Measurements from ENCODE around the gene CAPN14.

CAPN14 gene

DNA sequence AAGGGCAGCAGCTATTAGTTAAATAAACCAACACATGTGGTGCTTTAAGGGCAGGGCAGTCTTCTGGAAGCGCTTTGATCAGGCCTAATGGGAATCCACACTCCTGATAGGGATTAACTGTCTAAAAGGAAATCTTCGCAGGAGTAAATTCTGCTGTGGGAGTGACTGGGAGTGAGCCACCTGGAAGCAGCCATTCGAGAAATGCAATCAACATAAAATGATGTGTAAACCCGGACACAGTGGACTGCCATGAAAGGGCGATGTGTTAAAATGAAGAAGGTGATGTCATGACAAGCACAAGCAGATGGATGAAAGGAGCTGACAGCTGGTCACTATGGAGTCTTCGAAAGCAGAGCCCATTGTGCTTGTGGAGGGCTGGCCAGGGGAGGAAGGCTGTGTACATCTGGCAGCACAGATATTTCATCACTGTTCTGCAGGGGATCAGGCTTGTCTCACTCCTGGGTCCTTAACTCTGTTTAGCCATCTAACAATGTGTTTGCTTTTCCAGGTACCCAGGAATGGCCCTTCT is 54.2 kb downstream of the CAPN14 start:
- no peaks in the 10 kb centered on the region for H3K27me3 ChIP-seq
- no peaks in the 10 kb centered on the region for H3K4me1 ChIP-seq (ENCODE audit: control insufficient read depth in 1 of 2, insufficient read depth in 1 of 2, low read depth in 1 of 2, low read length in 1 of 2)
- no peaks in the 10 kb centered on the region for H3K9me3 ChIP-seq
- no peaks in the 10 kb centered on the region for H3K36me3 ChIP-seq
- TF ChIP-seq, protein P1, sequence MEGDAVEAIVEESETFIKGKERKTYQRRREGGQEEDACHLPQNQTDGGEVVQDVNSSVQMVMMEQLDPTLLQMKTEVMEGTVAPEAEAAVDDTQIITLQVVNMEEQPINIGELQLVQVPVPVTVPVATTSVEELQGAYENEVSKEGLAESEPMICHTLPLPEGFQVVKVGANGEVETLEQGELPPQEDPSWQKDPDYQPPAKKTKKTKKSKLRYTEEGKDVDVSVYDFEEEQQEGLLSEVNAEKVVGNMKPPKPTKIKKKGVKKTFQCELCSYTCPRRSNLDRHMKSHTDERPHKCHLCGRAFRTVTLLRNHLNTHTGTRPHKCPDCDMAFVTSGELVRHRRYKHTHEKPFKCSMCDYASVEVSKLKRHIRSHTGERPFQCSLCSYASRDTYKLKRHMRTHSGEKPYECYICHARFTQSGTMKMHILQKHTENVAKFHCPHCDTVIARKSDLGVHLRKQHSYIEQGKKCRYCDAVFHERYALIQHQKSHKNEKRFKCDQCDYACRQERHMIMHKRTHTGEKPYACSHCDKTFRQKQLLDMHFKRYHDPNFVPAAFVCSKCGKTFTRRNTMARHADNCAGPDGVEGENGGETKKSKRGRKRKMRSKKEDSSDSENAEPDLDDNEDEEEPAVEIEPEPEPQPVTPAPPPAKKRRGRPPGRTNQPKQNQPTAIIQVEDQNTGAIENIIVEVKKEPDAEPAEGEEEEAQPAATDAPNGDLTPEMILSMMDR (IDR thresholded peaks at IDR 0.05), result no peak
- no peak overlapping the region for H3K27ac ChIP-seq
- H3K4me3 ChIP-seq (ENCODE audit: low read depth in 1 of 2, low read length in 1 of 2), result no peak overlapping the region

DNA sequence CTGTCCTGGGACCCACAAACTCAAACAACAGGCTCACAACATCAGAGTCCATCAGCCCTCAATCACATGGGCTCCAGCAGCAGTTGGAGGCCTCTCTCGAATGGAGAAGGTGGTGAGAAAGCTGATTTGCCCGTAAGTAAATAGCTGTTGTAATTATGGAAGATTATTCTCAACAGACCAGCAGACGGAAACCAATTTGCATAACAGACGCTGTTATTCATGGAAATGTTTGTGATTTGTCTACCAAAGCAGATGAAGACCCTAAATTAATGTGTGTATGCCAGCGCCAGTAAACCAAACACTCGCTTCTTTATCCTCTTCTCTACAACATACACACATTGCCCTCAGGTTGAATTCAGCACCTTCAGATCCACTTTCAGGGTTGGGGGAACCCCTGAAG is 55.7 kb downstream of the CAPN14 start:
- no peaks in the 10 kb centered on the region for H3K36me3 ChIP-seq
- TF ChIP-seq, protein P1 (IDR thresholded peaks at IDR 0.05), result no peak
- H3K9me3 ChIP-seq, result no peaks in the 10 kb centered on the region
- no peak overlapping the region for H3K27ac ChIP-seq
- H3K4me1 ChIP-seq (ENCODE audit: control insufficient read depth in 1 of 2, insufficient read depth in 1 of 2, low read depth in 1 of 2, low read length in 1 of 2), result no peaks in the 10 kb centered on the region
- H3K4me3 ChIP-seq (ENCODE audit: low read depth in 1 of 2, low read length in 1 of 2), result no peak overlapping the region
- no peaks in the 10 kb centered on the region for H3K27me3 ChIP-seq

DNA sequence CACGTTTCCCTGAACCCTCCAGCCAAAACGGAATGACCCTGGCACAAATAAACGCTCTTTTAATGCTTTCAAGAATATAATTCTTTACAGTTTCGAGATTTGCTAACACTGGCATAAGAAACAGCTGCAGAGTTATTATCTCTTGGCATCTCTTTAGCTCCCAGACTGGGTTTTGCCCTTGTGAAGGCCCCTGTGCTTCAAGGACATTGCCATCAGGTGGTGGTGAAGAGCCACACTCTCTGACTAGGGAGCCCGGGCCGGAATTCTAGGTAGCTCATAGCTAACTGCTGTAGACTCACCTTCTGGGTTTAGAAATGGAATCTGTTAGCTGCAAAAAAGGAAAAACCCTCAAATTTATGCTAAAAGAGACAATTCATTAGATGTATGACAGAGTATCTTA is 65.8 kb downstream of the CAPN14 start:
- TF ChIP-seq, protein P1 (IDR thresholded peaks at IDR 0.05), result no peak
- Histone ChIP-seq H3K4me3 (ENCODE audit: low read depth in 1 of 2, low read length in 1 of 2) (no peak overlapping the region), H3K9me3 (no peaks in the 10 kb centered on the region), H3K27me3 (peaks cover 10% of the 10 kb centered on the region), H3K27ac (no peak overlapping the region), H3K4me1 (ENCODE audit: control insufficient read depth in 1 of 2, insufficient read depth in 1 of 2, low read depth in 1 of 2, low read length in 1 of 2) (no peaks in the 10 kb centered on the region), H3K36me3 (no peaks in the 10 kb centered on the region)

DNA sequence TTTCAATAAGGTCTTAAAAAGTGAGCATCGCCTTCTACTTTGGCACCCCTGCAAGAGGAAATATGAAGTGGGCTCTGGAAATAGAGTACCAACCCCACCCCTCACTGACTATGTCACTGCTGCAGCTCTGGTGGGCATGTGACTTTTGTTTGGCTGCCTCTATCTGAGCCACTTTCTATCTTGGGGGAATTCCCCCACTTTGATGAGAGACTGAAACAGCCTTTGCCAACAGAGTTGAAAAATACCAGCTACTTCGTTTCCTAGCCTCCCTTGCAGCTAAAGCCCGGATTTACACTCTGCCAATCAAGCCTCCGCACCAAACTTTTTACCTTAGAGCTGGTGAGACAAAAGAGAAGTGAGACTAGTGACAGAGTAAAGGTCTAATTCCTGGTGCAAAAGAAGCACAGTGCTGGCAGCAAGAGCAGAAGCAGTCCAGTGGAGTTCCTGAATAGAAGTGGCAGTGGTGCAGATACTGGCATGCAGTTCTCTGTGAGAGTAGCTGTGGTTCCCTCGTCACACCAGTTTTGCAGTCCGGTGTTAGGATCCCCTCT is 67.1 kb downstream of the CAPN14 start:
- Histone ChIP-seq H3K36me3 (no peaks in the 10 kb centered on the region), H3K27ac (no peak overlapping the region), H3K4me1 (ENCODE audit: control insufficient read depth in 1 of 2, insufficient read depth in 1 of 2, low read depth in 1 of 2, low read length in 1 of 2) (no peaks in the 10 kb centered on the region), H3K9me3 (no peaks in the 10 kb centered on the region), H3K27me3 (peaks cover 10% of the 10 kb centered on the region), H3K4me3 (ENCODE audit: low read depth in 1 of 2, low read length in 1 of 2) (no peak overlapping the region)
- TF ChIP-seq, protein P1 (IDR thresholded peaks at IDR 0.05), result no peak

DNA sequence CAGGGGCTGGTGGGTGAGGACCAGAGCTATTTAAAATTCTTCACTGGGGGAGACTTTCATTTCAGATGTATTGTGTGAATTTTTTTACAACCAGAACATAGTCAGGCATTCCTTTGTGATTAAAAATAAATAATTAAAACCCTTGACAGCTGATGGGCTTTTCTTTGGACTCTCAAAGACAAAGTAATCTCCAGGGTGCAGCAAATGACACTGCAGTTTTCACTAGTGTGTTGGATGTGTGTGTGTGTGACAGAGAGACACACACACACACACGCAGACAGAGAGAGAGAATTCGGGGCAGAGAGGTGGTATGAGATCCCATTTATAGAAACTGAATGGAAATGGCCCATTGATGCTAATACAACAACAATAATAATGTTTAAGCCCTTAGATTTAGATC is 68.8 kb downstream of the CAPN14 start:
- Histone ChIP-seq H3K27ac (no peak overlapping the region), H3K36me3 (no peaks in the 10 kb centered on the region), H3K4me3 (ENCODE audit: low read depth in 1 of 2, low read length in 1 of 2) (no peak overlapping the region), H3K9me3 (no peaks in the 10 kb centered on the region), H3K4me1 (ENCODE audit: control insufficient read depth in 1 of 2, insufficient read depth in 1 of 2, low read depth in 1 of 2, low read length in 1 of 2) (no peaks in the 10 kb centered on the region), H3K27me3 (peaks cover 10% of the 10 kb centered on the region)
- TF ChIP-seq, protein P1 (IDR thresholded peaks at IDR 0.05), result no peak
